GM12878 (cell line): Measurements from ENCODE around the gene ARL3. TPM values are rescaled to one million over a fixed set of nuclear protein-coding genes. Genes with fewer than 3 reads are reported as not detected.

ENCODE experiments used
- ATAC-seq: fragments of 200-7000 bp; cut with Tn5 transposase; 3 replicates; pipeline ENCODE4 v1.9.1; 2020; ENCODE audit warnings: mild to moderate bottlenecking, moderate library complexity
- BruUV-seq: library from RNA; stranded (reverse); fragments of 400-500 nt; replicated peaks from 2 replicates; lab custom pipeline; 2021; lab: Mats Ljungman, UMichigan
- CTCF ChIA-PET: fragments of 300-600 bp; sonication (Branson Sonifier 250); formaldehyde crosslinking; extraction: SDS; loops from one replicate; lab custom pipeline; 2021; ENCODE audit warnings: inconsistent platforms; lab: Yijun Ruan, JAX
- POLR2A ChIA-PET: fragments of 350-600 bp; formaldehyde crosslinking; extraction: SDS; loops from one replicate; lab custom pipeline; 2021; ENCODE audit warnings: inconsistent platforms; lab: Charles Lee
- RAD21 ChIA-PET: fragments of 300-600 bp; sonication (Branson Sonifier 250); formaldehyde crosslinking; loops from one replicate; lab custom pipeline; 2023; ENCODE audit warnings: antibody characterized with exemption; ENCODE audit not compliant: unreplicated experiment; lab: Charles Lee
- SMC1A ChIA-PET: fragments of 300-600 bp; sonication (Branson Sonifier 250); formaldehyde crosslinking; loops from one replicate; lab custom pipeline; 2023; ENCODE audit not compliant: unreplicated experiment, uncharacterized antibody; lab: Charles Lee
- DNase-seq: peaks from one replicate; pipeline ENCODE4 v3.0.0-alpha.2; 2011; ENCODE audit warnings: low read depth, low spot score
- FAIRE-seq: peaks from 3 replicates; lab custom pipeline; 2011; peaks lifted over from hg19 to GRCh38; lab: Jason Lieb, UNC
- H2AFZ ChIP-seq: 2 replicates; pipeline ENCODE4 v1.6.0; 2011; ENCODE audit warnings: low read depth, low read length, control low read depth; ENCODE audit not compliant: control insufficient read depth
- H3K27ac ChIP-seq: 2 replicates; pipeline ENCODE4 v1.5.1; 2011; ENCODE audit warnings: control low read depth; ENCODE audit not compliant: control insufficient read depth, insufficient read depth
- H3K27me3 ChIP-seq, 2 experiments: replicated peaks in 1 of 2; 2 replicates each; pipeline versions ENCODE4 v1.6.0 to v1.6.1; 2011; ENCODE audit warnings: low read length in 1 of 2; ENCODE audit not compliant: control insufficient read depth in 2 of 2, insufficient read depth in 2 of 2
- H3K36me3 ChIP-seq, 2 experiments: 2 replicates each; pipeline ENCODE4 v1.5.1; 2011; ENCODE audit warnings: low read length in 1 of 2; ENCODE audit not compliant: control insufficient read depth in 2 of 2, insufficient read depth in 2 of 2
- H3K4me1 ChIP-seq: 2 replicates; pipeline ENCODE4 v1.6.1; 2011; ENCODE audit warnings: mild to moderate bottlenecking, low read length, moderate library complexity, mixed read lengths; ENCODE audit not compliant: control insufficient read depth, insufficient read depth
- H3K4me2 ChIP-seq: 2 replicates; pipeline ENCODE4 v1.6.0; 2011; ENCODE audit warnings: control low read depth; ENCODE audit not compliant: control insufficient read depth, insufficient read depth
- H3K4me3 ChIP-seq: fragments of 200-600 bp; sonication (generic); 2 replicates; pipeline ENCODE4 v1.5.1; 2016
- H3K79me2 ChIP-seq: 2 replicates; pipeline ENCODE4 v1.6.0; 2011; ENCODE audit warnings: low read length; ENCODE audit not compliant: control insufficient read depth, insufficient read depth
- H3K9ac ChIP-seq: 2 replicates; pipeline ENCODE4 v1.8.0; 2011; ENCODE audit warnings: low read length, control low read depth, mixed read lengths; ENCODE audit not compliant: control insufficient read depth, insufficient read depth
- H3K9me3 ChIP-seq: replicated peaks from 3 replicates; pipeline ENCODE4 v1.5.1; 2011; ENCODE audit warnings: mild to moderate bottlenecking, low read length; ENCODE audit not compliant: control insufficient read depth, insufficient read depth
- H4K20me1 ChIP-seq: 2 replicates; pipeline ENCODE4 v1.6.0; 2011; ENCODE audit not compliant: control insufficient read depth, insufficient read depth
- BACH1 ChIP-seq: fragments of 450-650 bp; IDR thresholded peaks from 2 replicates; pipeline ENCODE4 v1.6.1; 2017; ENCODE audit warnings: mild to moderate bottlenecking, borderline replicate concordance
- CTCF ChIP-seq, 3 experiments: IDR thresholded peaks in 2 of 3; conservative IDR thresholded peaks in 1 of 3; 2 replicates each; pipeline ENCODE4 v1.5.1; 2011; ENCODE audit warnings: low read depth in 3 of 3, low read length in 3 of 3, mild to moderate bottlenecking in 3 of 3, control low read depth in 2 of 3, moderate library complexity in 2 of 3, inconsistent platforms in 1 of 3, mixed read lengths in 1 of 3; ENCODE audit not compliant: control insufficient read depth in 2 of 3, insufficient read depth in 1 of 3; ENCODE audit errors: extremely low read depth in 1 of 3
- EED ChIP-seq: sonication (generic); IDR thresholded peaks from 2 replicates; pipeline ENCODE4 v1.6.1; 2016; ENCODE audit warnings: antibody characterized with exemption, low read depth
- IRF5 ChIP-seq: fragments of 450-650 bp; IDR thresholded peaks from 2 replicates; pipeline ENCODE4 v1.6.1; 2017; ENCODE audit warnings: borderline replicate concordance
- MTA3 ChIP-seq: IDR thresholded peaks from 2 replicates; pipeline ENCODE4 v1.6.1; 2012; ENCODE audit warnings: low read length, inconsistent platforms, borderline replicate concordance
- NRF1 ChIP-seq: conservative IDR thresholded peaks from 2 replicates; pipeline ENCODE4 v1.6.1; 2011; ENCODE audit warnings: mild to moderate bottlenecking, low read depth, low read length, improper control_type of control experiment
- PAX8 ChIP-seq: fragments of 450-650 bp; IDR thresholded peaks from 2 replicates; pipeline ENCODE4 v1.6.1; 2017; ENCODE audit warnings: mild to moderate bottlenecking, moderate library complexity
- POLR2A ChIP-seq: IDR thresholded peaks from 2 replicates; pipeline ENCODE4 v1.6.1; 2011; ENCODE audit warnings: low read depth, mild to moderate bottlenecking, low read length
- POLR2AphosphoS5 ChIP-seq: IDR thresholded peaks from 2 replicates; pipeline ENCODE4 v1.6.1; 2011; ENCODE audit warnings: mild to moderate bottlenecking, low read length, inconsistent platforms
- RCOR1 ChIP-seq: conservative IDR thresholded peaks from 2 replicates; pipeline ENCODE4 v1.6.1; 2012; ENCODE audit warnings: low read depth, low read length, improper control_type of control experiment
- SMAD1 ChIP-seq: fragments of 450-650 bp; IDR thresholded peaks from 2 replicates; pipeline ENCODE4 v1.6.1; 2018; ENCODE audit warnings: mild to moderate bottlenecking, low read depth; ENCODE audit not compliant: partially characterized antibody
- TBL1XR1 ChIP-seq: IDR thresholded peaks from 2 replicates; pipeline ENCODE4 v1.6.1; 2012; ENCODE audit warnings: low read depth, low read length, improper control_type of control experiment
- TCF3 ChIP-seq: IDR thresholded peaks from 2 replicates; pipeline ENCODE4 v1.6.1; 2012; ENCODE audit warnings: low read depth, mild to moderate bottlenecking, low read length, borderline replicate concordance; ENCODE audit not compliant: insufficient read depth
- USF1 ChIP-seq: IDR thresholded peaks from 2 replicates; pipeline ENCODE4 v1.6.1; 2011; ENCODE audit warnings: borderline replicate concordance, low read depth, mild to moderate bottlenecking, moderate library complexity, mixed read lengths, low read length; ENCODE audit not compliant: insufficient read depth; ENCODE audit errors: extremely low read length
- WGBS: methylation state at CpG from one replicate; pipeline ENCODE4 v1.1.6; 2016; ENCODE audit warnings: low lambda C conversion rate; ENCODE audit not compliant: insufficient replicate concordance, insufficient coverage; ENCODE audit errors: missing lambda C conversion rate; 5-methylcytosine and 5-hydroxymethylcytosine counted together
- in situ Hi-C: fragments of 300-500 bp; cut with MboI; formaldehyde crosslinking; loops from 9 replicates; pipeline ENCODE4 v1.14.3; 2018; ENCODE audit warnings: mixed read lengths
- intact Hi-C: fragments of 100-400 bp; cut with micrococcal nuclease; formaldehyde crosslinking; loops from one replicate; pipeline ENCODE4 v1.14.2; 2022; ENCODE audit not compliant: unreplicated experiment
- polyA plus RNA-seq, 11 experiments: library from polyadenylated mRNA; depleted of rRNA in 4 of 11; unstranded in 6 of 11; stranded (reverse) in 5 of 11; fragments of >200 nt; fragmentation: Nextera tagmentation in 4 of 11; fragmentation: Illumina TruSeq in 1 of 11; extraction: Ambion mirVana in 4 of 11; extraction: Trizol in 1 of 11; gene quantifications; 1 replicate in 1 of 11; 2 replicates in 10 of 11; pipeline versions ENCODE4 v1.2.1 to v1.2.3, GENCODE V29; 2011 to 2016; ENCODE audit warnings: inconsistent platforms in 2 of 11, missing spikeins in 2 of 11, low read depth in 1 of 11
- total RNA-seq, 4 experiments: library from RNA; depleted of rRNA in 3 of 4; stranded (reverse); fragments of >200 nt in 3 of 4; fragmentation: Illumina TruSeq in 1 of 4; extraction: Trizol in 1 of 4; gene quantifications; 2 replicates each; pipeline versions ENCODE4 v1.2.1 to v1.2.3, GENCODE V29; 2013 to 2021

The ARL3 gene
- total and polyA plus RNA-seq, 10 of the 15 experiments (the other 5 are each of a cell fraction or from before 2014, with no cell fraction given): 4.9 to 26.1 (median 11.0) TPM

DNA sequence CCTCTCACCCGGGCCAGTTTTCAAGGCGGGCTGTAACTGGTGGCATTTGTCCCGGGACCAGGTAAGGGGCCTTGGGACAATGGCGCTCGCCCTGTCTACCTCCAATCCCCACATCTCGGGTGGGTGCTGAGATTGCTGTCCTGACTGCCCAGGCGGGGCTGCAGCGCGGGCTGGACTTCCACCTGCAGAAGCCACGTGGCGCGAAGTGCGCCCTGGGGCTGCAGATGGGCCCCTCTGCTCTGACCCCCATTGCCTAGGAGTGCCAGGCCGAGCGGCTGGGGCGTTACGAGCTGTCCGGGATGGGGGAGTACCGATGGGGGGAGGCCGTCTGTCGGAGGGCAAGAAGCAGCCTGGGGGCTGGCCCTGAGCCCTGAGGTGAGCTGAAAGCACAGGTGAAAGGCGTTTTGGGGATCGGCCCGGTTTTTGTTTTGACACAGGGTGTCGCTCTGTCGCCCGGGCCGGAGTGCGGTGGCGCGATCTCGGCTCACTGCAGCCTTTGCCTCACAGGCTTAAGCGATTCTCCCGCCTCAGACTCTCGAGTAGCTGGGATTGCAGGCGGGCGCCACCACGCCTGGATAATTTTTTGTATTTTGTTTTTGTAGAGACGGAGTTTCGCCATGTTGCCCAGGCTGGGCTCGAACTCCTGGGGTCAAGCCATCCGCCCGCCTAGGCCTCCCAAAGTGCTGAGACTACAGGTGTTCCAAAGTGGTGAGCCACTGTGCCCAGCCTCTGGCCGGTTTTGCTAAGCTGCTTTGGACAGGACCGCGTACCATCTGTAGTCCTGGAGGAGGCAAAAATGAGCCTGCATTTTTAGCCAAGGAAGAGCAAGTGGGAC lies 641 bp upstream of the ARL3 start, which contains the start of gene SFXN2 (continued):
- TF ChIP-seq IRF5 (no peak), USF1 (no peak), PAX8 (no peak), POLR2AphosphoS5 (peak; percentile 76), TBL1XR1 (0 out of 2 replicates have a peak, but pooled peaks have one; percentile 0), SMAD1 (peak; percentile 21), MTA3 (no peak), POLR2A (peak; percentile 87)
- TF ChIP-seq, all 136 proteins: peak for 22

GRCh38 chr10:102713539-102713813 lies 721 bp downstream of the ARL3 start:
- CTCF ChIA-PET: interaction anchor here (0.7 to 8.5 kb wide), 13 partner anchors 12 to 1800 kb away, joined by 3 to 114 read pairs (median 4); partner anchors contain the start of genes SLF2 and TRIM8
- SMC1A ChIA-PET: interaction anchor here (0.9 to 9.5 kb wide), 10 partner anchors 17 to 757 kb away, joined by 3 to 140 read pairs (median 7); partner anchors contain the start of genes SUFU and TRIM8
- H3K79me2 ChIP-seq: peaks cover 74% of the 10 kb centered on the region
- peaks cover 0 to 2% of the 10 kb centered on the region in 2 experiments; a peak in 1 of 4 replicates for H3K36me3 ChIP-seq
- peak overlapping the region; percentile 93 for H2AFZ ChIP-seq
- H3K9me3 ChIP-seq: no peaks in the 10 kb centered on the region
- FAIRE-seq (peak; percentile 35), ATAC-seq (peak; percentile 75), DNase-seq (no peak)
- RAD21 ChIA-PET: interaction anchor here (1.2 to 9.6 kb wide), 12 partner anchors 12 to 655 kb away, joined by 3 to 140 read pairs (median 8); partner anchors contain the start of genes TRIM8 and WBP1L
- WGBS: 1% methylated on average over 13 of the region's 13 CpGs
- no peaks in the 10 kb centered on the region for H4K20me1 ChIP-seq
- in situ Hi-C loops: no loop called here
- peak overlapping the region; percentile 90 for H3K4me3 ChIP-seq
- intact Hi-C loops: loop anchor here (2.0 to 10.0 kb wide), 4 partner anchors 35 to 281 kb away; partner anchors contain the start of genes ACTR1A, CUEDC2 and SUFU
- no peaks in the 10 kb centered on the region for H3K27me3 ChIP-seq
- peak overlapping the region; percentile 84 for H3K9ac ChIP-seq
- peak overlapping the region; percentile 51 for H3K4me2 ChIP-seq
- peak overlapping the region; percentile 88 for H3K27ac ChIP-seq
- POLR2A ChIA-PET: interaction anchor here (0.5 to 5.8 kb wide), 21 partner anchors 8 to 1408 kb away, joined by 3 to 73 read pairs (median 5); partner anchors contain the start of genes TRIM8 and WBP1L
- TSS peak; percentile 65 for BruUV-seq
- peaks cover 17% of the 10 kb centered on the region for H3K4me1 ChIP-seq
- TF ChIP-seq CTCF (IDR thresholded peaks at IDR 0.05 in 2 of 3, conservative IDR thresholded peaks at IDR 0.05 in 1 of 3; ENCODE audit: control insufficient read depth in 2 of 3, extremely low read depth in 1 of 3, insufficient read depth in 1 of 3, low read depth in 3 of 3, low read length in 3 of 3) (peak in 2 of 3 experiments; percentile 27 to 51; a peak in 4 of 6 replicates), EED (peak; percentile 66), POLR2AphosphoS5 (peak; percentile 77; the same call in 1 of the 2 replicates), RCOR1 (no peak), BACH1 (0 out of 2 replicates have a peak, but pooled peaks have one; percentile 29), SMAD1 (no peak), NRF1 (no peak), TCF3 (no peak)
